NT2/D1 (cell line): ENCODE measurements around the gene SLC39A13.

Experiments used
- YY1 ChIP-seq: IDR thresholded peaks from 2 replicates; pipeline ENCODE4 v1.6.1; 2011; ENCODE audit not compliant: insufficient read length, insufficient read depth
- ZNF274 ChIP-seq: IDR thresholded peaks from 2 replicates; pipeline ENCODE4 v1.6.1; 2011; ENCODE audit warnings: mild to moderate bottlenecking, low read depth, low read length

- TF ChIP-seq ZNF274 (no peak), YY1 (no peak)
Measured at GRCh38 chr11:47374720-47375019, 33.7 kb upstream of the SLC39A13 start.
